HL-60 (cell line): ENCODE data around the gene ZBTB7B.
A peak's percentile ranks its signal among the peaks of the same experiment; 100 is the strongest.

ENCODE experiments used
- DNase-seq, 2 experiments: peaks; one replicate each; pipeline ENCODE4 v3.0.0-alpha.2; 2010 to 2020; ENCODE audit warnings: low read depth in 1 of 2, low spot score in 1 of 2
- H3K27ac ChIP-seq: fragments of 250-450 bp; sonication (Bioruptor Pico); replicated peaks from 2 replicates; pipeline ENCODE4 v1.5.1; 2020; ENCODE audit warnings: mild to moderate bottlenecking, moderate library complexity
- H3K27me3 ChIP-seq: fragments of 250-450 bp; sonication (Bioruptor Pico); 2 replicates; pipeline ENCODE4 v1.5.1; 2021; ENCODE audit warnings: mild to moderate bottlenecking, moderate library complexity; ENCODE audit not compliant: insufficient read depth, poor library complexity, severe bottlenecking
- H3K4me3 ChIP-seq: replicated peaks from 2 replicates; pipeline ENCODE4 v1.5.1; 2011; ENCODE audit warnings: mild to moderate bottlenecking, control low read depth, low read length; ENCODE audit not compliant: insufficient read depth
- CTCF ChIP-seq: IDR thresholded peaks from one replicate; pipeline ENCODE4 v1.5.1; 2011; ENCODE audit warnings: low read length, control low read depth, inconsistent platforms; ENCODE audit not compliant: insufficient read depth
- GABPA ChIP-seq: IDR thresholded peaks from 2 replicates; pipeline ENCODE4 v1.6.1; 2012; ENCODE audit warnings: low read depth
- POLR2AphosphoS5 ChIP-seq: IDR thresholded peaks from 2 replicates; pipeline ENCODE4 v1.6.1; 2012; ENCODE audit warnings: low read depth
- REST ChIP-seq: IDR thresholded peaks from 2 replicates; pipeline ENCODE4 v1.6.1; 2012; ENCODE audit warnings: low read depth; ENCODE audit not compliant: insufficient replicate concordance
- SPI1 ChIP-seq: IDR thresholded peaks from 2 replicates; pipeline ENCODE4 v1.6.1; 2012; ENCODE audit warnings: low read depth, mild to moderate bottlenecking, borderline replicate concordance

ZBTB7B gene

GRCh38 chr1:154996966-154997701 is 5.5 kb upstream of the ZBTB7B start:
- H3K4me3 ChIP-seq, result no peak overlapping the region
- TF ChIP-seq POLR2AphosphoS5 (peak; percentile 66; the same call in 1 of the 2 replicates), SPI1 (peak; percentile 95), GABPA (no peak), REST (no peak)
- no peak overlapping the region for H3K27ac ChIP-seq
- peak; percentile 72 to 84 for DNase-seq
- no peaks in the 10 kb centered on the region for H3K27me3 ChIP-seq

GRCh38 chr1:154998201-154998780 is 4.3 kb upstream of the ZBTB7B start:
- DNase-seq, result no peak
- no peak overlapping the region for H3K27ac ChIP-seq

GRCh38 chr1:154998818-154999570 is 3.6 kb upstream of the ZBTB7B start:
- Histone ChIP-seq H3K27me3 (no peaks in the 10 kb centered on the region), H3K27ac (peak overlapping the region; percentile 88), H3K4me3 (peak overlapping the region; percentile 72)
- DNase-seq, result peak; percentile 67 to 85
- TF ChIP-seq CTCF, result peak; percentile 91
- no peak for TF ChIP-seq SPI1
- TF ChIP-seq REST, result no peak
- peak; percentile 42; the same call in 1 of the 2 replicates for TF ChIP-seq POLR2AphosphoS5
- no peak for TF ChIP-seq GABPA

More at GRCh38 chr1:154998201-154998780, 4.3 kb upstream of the ZBTB7B start:
- Histone ChIP-seq H3K27me3 (no peaks in the 10 kb centered on the region), H3K4me3 (no peak overlapping the region)
- TF ChIP-seq CTCF, result peak; percentile 4
- TF ChIP-seq GABPA, result no peak
